H1 (cell line): ENCODE data around the gene CFAP92. TPM values are rescaled to one million over a fixed set of nuclear protein-coding genes. Genes with fewer than 3 reads are reported as not detected.

Source experiments
- CTBP2 ChIP-seq: IDR thresholded peaks from 2 replicates; pipeline ENCODE4 v1.7.0; 2011; ENCODE audit warnings: borderline replicate concordance, mild to moderate bottlenecking, moderate library complexity, mixed read lengths, low read length; ENCODE audit not compliant: insufficient read depth, insufficient read length
- GABPA ChIP-seq: IDR thresholded peaks from 2 replicates; pipeline ENCODE4 v1.6.1; 2011; ENCODE audit warnings: mild to moderate bottlenecking, low read length, moderate library complexity, borderline replicate concordance; ENCODE audit not compliant: insufficient read depth
- HDAC2 ChIP-seq, 2 experiments: fragments of 300-600 bp in 1 of 2; sonication (generic) in 1 of 2; IDR thresholded peaks; 2 replicates each; pipeline ENCODE4 v1.6.1; 2011 to 2012; ENCODE audit warnings: low read depth in 2 of 2, low read length in 2 of 2, mild to moderate bottlenecking in 2 of 2, moderate library complexity in 2 of 2, borderline replicate concordance in 1 of 2, inconsistent platforms in 1 of 2
- NRF1 ChIP-seq: IDR thresholded peaks from 2 replicates; pipeline ENCODE4 v1.6.1; 2011; ENCODE audit warnings: mild to moderate bottlenecking, low read depth, low read length, improper control_type of control experiment
- POLR2A ChIP-seq, 2 experiments: IDR thresholded peaks; 1 replicate in 1 of 2; 2 replicates in 1 of 2; pipeline ENCODE4 v1.6.1; 2011; ENCODE audit warnings: low read depth in 2 of 2, low read length in 2 of 2, mild to moderate bottlenecking in 2 of 2; ENCODE audit errors: control extremely low read depth in 1 of 2
- RXRA ChIP-seq: IDR thresholded peaks from 2 replicates; pipeline ENCODE4 v1.6.1; 2011; ENCODE audit warnings: low read depth, mild to moderate bottlenecking, low read length, moderate library complexity; ENCODE audit not compliant: insufficient read depth
- TCF12 ChIP-seq: IDR thresholded peaks from 2 replicates; pipeline ENCODE4 v1.6.1; 2011; ENCODE audit warnings: low read depth, mild to moderate bottlenecking, low read length
- USF2 ChIP-seq: IDR thresholded peaks from 2 replicates; pipeline ENCODE4 v1.6.1; 2011; ENCODE audit warnings: low read length, improper control_type of control experiment
- polyA plus RNA-seq, 7 experiments: library from polyadenylated mRNA; depleted of rRNA in 3 of 7; stranded (reverse) in 5 of 7; unstranded in 2 of 7; fragments of >200 nt in 5 of 7; fragments of 200-250 nt in 2 of 7; gene quantifications; 1 replicate in 5 of 7; 2 replicates in 1 of 7; 4 replicates in 1 of 7; pipeline versions ENCODE4 v1.2.1 to v1.2.3, GENCODE V29; 2011 to 2013; ENCODE audit warnings: missing spikeins in 2 of 7, mixed read lengths in 2 of 7
- total RNA-seq: library from RNA; stranded (reverse); fragmentation: NEBNext Ultra II Directional; extraction: Animal tissue kit (Norgen Biotek cat#: 25700); gene quantifications from 2 replicates; pipeline ENCODE4 v1.2.1, GENCODE V29; 2021

The CFAP92 gene
- total and polyA plus RNA-seq, 2 of the 8 experiments (the other 6 are each of a cell fraction or from before 2014, with no cell fraction given), result 0.77 to 2.0 TPM

GRCh38 chr3:128873244-128874022, 120.4 kb downstream of the CFAP92 start (continued):
- TF ChIP-seq USF2 (no peak), GABPA (no peak), CTBP2 (no peak), TCF12 (no peak), HDAC2 (IDR thresholded peaks at IDR 0.05; ENCODE audit: borderline replicate concordance in 1 of 2, low read depth in 2 of 2, low read length in 2 of 2) (no peak), NRF1 (no peak), RXRA (no peak), POLR2A (IDR thresholded peaks at IDR 0.05; ENCODE audit: control extremely low read depth in 1 of 2, low read depth in 2 of 2, low read length in 2 of 2) (no peak)
